GM19023 (cell line): Measurements from ENCODE around the gene FGFR3.
"Not testable (repeated sequence)": the region's sequence is repeated elsewhere in the genome, so short reads cannot be mapped to it uniquely, and the experiment has no call there.

Source experiments
- ATAC-seq: cut with Tn5 transposase; IDR thresholded peaks from one replicate; pipeline ENCODE4 v1.9.1; 2021; ENCODE audit warnings: mild to moderate bottlenecking, moderate library complexity; ENCODE audit not compliant: unreplicated experiment

The FGFR3 gene

GRCh38 chr4:1836650-1837049 lies 43.6 kb downstream of the FGFR3 start:
- ATAC-seq = no peak

GRCh38 chr4:1837069-1837468 lies 44.0 kb downstream of the FGFR3 start:
- ATAC-seq = no peak

GRCh38 chr4:1839282-1839681 lies 46.2 kb downstream of the FGFR3 start:
- ATAC-seq = no peak

DNA sequence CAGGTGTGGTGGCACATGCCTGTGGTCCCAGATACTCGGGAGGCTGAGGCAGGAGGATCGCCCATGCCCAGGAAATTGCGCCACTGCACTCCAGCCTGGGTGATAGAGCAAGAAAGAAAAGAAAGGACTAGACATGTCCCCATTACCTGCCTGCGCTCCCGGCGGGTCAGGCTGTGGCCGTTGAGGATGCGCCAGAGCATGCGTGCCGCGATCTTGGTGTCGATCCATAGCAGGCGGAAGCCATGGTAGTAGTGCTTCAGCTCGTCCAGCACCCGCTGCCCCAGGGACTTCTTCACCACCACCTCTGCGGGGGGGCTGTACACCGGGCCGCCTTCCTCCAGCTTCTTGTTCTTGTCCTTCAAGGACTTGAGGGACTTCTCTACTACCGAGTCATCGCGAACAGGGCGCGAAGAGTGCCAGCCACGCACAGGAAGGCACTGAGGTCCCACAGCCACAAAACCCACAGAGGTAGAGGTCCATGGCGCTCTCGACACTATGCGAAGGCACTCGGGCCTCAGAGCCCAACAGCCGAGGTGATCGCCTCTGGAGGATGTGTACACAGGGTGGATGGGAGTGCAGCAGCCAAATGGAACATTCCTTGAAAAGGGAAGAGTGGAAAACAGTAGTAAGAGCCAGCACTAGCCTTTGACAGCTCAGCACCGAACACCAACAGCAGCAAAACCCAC lies 48.3 kb downstream of the FGFR3 start:
- no peak for ATAC-seq

- ATAC-seq = no peak
Observed at GRCh38 chr4:1841887-1842210, 48.8 kb downstream of the FGFR3 start.

GRCh38 chr4:1842339-1842895 lies 49.3 kb downstream of the FGFR3 start:
- ATAC-seq = no peak

DNA sequence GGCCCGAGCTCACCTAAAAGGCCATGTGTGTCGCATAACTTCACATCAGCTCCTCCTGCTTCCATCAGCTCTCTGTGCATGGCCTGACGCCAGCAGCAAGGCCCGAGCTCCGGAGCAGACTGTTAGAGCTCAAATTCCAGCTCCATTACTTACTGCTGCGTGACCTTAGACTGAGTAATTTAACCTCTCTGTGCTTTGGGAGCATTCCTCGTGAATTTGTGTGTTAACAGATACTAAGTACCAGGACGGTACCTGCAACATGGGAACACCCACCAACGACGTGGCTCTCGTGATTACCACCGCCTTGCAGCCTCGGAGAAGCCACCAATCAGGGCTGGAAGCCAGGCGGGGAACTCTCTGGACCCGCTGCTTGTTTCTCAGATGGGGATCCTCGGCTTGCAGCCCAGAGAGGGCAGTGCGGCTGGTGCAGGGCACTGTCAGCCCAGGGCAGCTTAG lies 49.9 kb downstream of the FGFR3 start:
- ATAC-seq = no peak

GRCh38 chr4:1843852-1844251 lies 50.8 kb downstream of the FGFR3 start:
- no peak for ATAC-seq

DNA sequence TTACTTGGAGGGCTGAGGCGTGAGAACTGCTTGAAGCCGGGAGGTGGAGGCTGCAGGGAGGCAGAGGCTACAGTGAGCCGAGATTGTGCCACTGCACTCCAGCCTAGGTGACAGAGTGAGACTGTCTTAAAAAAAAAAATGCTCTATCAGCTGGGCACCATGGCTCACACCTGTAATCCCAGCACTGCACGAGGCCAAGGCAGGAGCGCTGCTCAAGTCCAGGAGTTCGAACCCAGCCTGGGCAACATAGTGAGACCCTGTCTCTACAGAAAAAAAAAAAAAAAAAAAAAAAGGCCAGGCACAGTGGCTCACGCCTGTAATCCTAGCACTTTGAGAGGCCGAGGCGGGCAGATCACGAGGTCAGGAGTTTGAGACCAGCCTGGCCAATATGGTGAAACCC lies 51.5 kb downstream of the FGFR3 start:
- ATAC-seq = not testable (repeated sequence)

DNA sequence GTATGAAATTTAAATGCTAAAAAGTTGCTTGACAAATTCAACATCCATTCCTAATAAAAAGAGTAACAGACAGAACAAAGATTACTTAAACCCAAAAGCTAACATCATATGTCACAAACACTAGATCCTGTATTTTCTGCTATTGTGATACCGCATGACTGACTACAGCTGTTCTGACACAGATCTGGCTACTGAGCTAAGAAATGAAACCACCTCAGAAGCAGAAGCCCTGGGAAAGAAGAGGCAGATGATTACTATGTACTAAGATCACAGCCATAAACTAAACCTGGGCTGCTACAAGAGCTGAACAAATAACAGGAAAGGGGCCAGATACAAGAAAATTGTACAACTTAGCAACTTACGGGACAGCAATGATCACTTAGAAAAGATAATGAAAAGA lies 53.5 kb downstream of the FGFR3 start:
- no peak for ATAC-seq

DNA sequence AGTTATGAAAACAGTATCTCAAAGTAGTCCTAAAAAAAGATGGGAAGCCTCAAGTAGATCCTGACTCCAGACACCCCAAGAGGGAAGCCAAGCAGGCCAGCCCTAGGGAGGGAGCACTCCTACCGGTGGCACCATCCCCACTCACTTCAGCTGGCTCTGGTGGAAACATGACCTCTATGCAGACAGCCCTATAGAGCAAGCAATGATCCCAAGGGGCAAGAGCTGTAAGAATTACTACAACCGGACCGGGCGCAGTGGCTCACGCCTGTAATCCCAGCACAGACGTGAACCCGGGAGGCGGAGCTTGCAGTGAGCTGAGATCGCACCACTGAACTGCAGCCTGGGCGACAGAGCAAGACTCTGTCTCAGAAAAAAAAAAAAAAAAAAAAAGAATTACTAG lies 57.2 kb downstream of the FGFR3 start:
- ATAC-seq = no peak

DNA sequence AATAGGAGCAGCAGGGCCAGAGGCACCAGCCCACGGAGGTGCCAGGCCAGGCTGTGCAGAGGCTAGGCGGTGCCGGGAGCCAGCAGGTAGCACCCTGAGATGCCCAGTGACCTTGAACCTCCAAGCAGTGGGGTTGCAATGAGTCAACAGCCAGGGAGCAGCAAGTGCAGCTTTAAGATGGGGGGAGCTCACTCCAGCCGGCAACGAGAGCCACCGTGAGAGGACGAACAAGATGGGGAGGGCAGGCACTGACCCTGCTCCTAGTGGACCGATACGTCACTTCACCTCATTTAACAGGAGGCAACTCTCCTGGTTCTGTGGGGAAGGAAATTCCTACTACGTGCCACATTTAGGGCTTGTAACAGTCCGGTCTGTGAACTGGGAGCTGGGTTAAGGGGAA lies 58.1 kb downstream of the FGFR3 start:
- no peak for ATAC-seq

- ATAC-seq = no peak
Observed at GRCh38 chr4:1851575-1852410, 58.7 kb downstream of the FGFR3 start.

DNA sequence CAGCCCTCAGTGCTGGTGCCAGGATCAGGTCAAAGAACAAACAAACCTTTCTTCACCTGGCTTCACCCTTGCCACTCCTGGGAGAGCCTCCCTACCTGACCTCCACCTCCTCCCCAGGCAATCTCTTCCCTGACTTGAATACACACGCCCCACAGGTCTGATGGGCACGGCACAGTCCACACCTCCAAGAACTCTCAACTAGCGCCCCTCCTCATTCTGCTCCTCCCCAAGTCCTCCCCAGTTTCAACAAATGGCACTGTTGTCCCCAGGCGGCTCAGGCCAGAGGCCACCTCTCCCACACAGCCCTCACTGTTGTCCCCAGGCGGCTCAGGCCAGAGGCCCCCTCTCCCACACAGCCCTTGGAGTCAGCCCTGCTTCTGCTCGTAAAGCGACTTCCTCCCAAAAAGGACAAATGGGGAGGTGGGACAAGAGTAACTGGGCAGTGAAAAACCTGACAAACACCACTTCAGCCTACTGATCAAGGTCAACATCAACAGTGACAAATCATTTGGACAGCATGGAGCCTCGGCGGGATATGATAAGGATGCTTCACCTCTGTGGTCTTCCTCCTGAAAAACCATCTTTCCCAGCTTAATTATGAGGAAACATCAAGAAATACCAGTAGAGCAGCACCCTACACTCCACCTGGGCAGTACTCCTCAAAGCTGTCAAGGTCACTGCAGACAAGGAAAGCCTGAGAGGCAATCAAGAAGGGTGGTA lies 60.0 kb downstream of the FGFR3 start:
- ATAC-seq = no peak

DNA sequence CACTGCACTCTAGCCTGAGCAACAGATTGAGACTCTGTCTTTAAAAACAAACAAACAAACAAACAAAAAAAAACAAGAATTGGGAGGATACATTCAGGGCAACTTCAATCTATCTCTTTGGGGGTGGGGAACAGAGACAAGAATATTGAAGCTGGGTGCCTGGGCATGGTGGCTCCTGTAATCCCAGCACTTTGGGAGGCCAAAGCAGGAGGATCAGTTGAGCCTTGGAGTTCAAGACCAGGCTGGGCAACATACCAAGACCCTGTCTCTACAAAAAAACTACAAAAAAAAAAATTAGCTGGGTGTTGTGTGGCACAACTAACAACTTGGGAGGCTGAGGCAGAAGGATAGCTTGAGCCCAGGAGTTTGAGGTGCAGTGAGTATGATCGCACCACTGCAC lies 61.7 kb downstream of the FGFR3 start:
- ATAC-seq = no peak

DNA sequence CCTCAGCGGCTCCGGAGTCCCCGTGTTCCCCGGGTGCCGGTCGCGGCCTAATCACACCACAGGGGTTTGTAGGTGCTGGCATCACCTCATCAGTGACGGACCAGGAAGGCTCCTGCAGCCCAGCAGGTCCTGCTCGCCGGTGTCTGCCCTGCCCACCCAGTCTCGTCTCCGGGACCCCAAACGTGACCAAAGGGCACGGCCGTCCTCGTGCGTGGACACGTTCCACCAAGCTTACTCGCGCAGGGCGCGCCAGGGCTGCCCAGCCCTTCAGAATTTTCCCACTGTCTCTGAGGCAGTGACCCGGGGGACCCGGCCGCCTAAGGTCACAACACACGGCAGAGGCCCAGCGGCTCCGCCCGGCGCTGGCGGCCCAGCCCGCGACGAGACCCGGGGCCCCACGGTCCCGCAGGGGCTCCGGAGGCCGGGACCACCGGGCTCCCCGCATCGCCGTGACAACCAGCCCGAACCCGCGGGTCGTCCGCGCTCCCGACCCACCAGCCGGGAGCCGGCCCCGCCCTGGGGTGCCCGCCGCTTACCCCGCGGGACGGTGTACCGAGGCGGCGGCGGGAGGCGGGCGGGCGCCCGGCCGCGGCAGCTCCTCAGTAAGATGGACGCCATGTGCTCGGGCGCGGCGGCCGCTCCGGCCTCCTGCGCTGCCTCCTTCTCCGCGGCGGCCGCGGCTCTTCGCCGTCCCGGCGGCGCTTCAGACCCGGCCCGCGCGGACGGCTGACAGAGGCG lies 62.4 kb downstream of the FGFR3 start:
- peak; percentile 35 for ATAC-seq

DNA sequence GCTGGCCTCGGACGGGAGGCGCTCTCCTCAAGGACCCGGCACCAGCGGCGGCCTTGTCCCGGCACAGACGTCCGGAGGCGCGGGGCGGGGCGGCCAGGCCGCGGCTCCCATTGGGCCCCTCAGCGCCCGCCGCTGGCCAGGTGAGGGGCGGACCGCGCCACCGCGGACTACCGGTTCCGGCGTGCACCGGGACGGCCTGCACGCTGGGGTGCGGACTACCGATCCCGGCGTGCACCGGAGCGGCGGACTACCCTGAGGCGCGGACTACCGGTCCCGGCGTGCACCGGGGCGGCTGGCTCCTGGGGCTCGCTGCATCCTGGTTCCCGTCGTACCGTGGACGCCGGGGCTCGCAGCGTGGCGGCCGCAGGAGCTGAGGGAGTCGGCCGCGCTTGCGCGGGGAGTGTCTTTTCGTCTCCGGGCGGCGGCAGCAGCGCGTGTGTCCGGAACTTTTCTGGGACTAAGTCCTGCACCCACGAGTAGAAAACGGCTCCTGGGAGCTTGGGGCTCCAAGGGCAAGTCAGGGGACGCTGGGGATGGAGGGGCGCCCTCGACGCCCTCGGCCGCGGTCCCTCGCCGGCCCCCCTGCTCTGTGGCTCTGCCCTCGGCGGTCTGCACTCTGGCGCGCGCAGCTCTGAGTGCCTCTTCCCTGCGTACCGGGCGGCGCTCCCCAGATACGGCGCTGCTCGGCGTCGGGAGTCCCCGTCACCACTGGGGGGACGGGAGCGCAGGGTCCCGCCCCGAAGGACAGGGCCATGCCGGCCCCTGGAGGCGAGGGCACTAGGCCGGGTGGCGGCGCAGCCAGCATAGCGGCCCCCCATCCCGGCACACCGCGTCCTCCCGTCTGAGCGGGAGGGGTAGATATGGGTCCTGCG lies 63.2 kb downstream of the FGFR3 start, which contains the start of gene LETM1:
Gene LETM1, minus strand, starts transcription at position 86 of the 872 bp plus-strand sequence. CDS start 206 bp downstream, outside the sequence.
- ATAC-seq = peak; percentile 91

DNA sequence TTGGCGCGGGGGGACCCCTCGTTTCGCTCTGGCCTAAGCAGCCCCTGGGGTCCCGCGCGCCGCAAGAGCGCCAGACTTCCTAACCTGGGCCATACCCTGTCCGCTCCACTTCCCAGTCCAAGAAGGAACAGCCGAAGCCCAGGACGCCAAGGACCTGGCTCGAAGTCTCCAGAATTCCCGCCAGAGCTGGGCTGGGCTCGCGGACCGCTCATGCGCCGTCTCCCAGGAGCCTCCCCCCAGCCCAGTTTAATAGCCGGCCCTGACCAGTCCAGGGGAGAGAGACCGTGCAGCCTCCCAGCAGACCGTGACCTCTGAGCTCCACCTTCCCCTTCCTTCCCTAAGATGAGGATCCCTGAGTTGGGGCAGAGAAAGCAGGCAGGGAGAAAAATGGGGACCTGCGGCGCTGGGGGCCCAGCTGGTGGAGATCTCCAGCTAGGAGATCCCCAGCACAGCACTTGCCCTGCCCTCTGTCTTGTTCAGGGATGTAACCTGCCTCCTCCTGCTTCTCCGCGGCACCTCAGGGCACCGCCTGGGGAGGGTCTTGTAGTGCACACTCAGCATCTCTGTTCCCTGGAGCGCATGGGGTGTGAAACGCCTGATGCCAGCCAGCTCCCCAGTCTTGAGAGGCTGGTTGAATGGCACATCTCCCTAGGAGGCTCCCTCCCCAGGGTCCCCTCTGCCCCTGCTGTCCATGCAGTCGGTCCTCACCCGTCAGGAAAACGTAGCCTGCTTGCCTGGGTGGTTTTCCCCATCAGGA lies 64.0 kb downstream of the FGFR3 start:
- no peak for ATAC-seq

DNA sequence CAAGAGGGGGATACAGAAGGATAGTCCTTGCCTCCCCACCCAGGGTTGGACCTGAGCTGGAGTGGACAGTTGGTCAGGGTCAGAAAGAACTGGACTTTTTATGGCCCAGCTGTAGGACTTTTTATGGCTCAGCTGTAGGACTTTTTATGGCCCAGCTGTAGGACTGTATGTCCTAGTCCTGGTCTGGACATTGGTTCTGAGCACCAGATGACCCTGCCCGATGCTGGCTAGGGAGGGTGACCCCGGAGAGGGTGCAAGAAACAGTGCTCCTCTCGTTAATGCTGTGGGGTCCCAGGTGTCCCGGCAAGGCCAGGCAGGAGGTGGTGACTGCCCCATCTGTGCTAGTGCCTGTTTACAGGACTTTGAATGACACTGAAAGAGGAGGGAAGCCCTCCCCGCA lies 64.8 kb downstream of the FGFR3 start:
- ATAC-seq = no peak
